ENCODE results near the gene DCAF8L2. TPM values are rescaled to one million over a fixed set of nuclear protein-coding genes. Genes with fewer than 3 reads are reported as not detected.

The DCAF8L2 gene
- total and polyA plus RNA-seq, 2 of the 13 experiments (the other 11 are each of a cell fraction or from before 2014, with no cell fraction given), result not detected

- WGBS (ENCODE audit: low lambda C conversion rate), result 0% methylated on average over 1 of the region's 12 CpGs
- H3K79me2 ChIP-seq (ENCODE audit: insufficient read depth, low read length), result no peaks in the 10 kb centered on the region
- H3K27ac ChIP-seq (ENCODE audit: extremely low read length, insufficient read depth, low read length), result no peak overlapping the region
- ATAC-seq (no peak), DNase-seq (ENCODE audit: low spot score) (no peak), FAIRE-seq (no peak)
- ChIA-PET CTCF (ENCODE audit: low intra/inter-chr PET ratio, low total read pairs) (no interaction called here), POLR2A (no interaction called here)
- no peaks in the 10 kb centered on the region for H3K4me1 ChIP-seq (ENCODE audit: insufficient read depth, low read length)
- H3K9ac ChIP-seq (ENCODE audit: insufficient read depth, low read depth, low read length), result no peak overlapping the region
- no peak overlapping the region for H2AFZ ChIP-seq (ENCODE audit: low read length)
- H3K27me3 ChIP-seq (ENCODE audit: control insufficient read depth in 1 of 2, insufficient read depth in 2 of 2, low read length in 2 of 2), result no peaks in the 10 kb centered on the region
- H3K36me3 ChIP-seq (replicated peaks in 1 of 2; ENCODE audit: control insufficient read depth in 1 of 2, insufficient read depth in 2 of 2, low read length in 2 of 2), result no peaks in the 10 kb centered on the region
- in situ Hi-C loops (cut with HindIII; ENCODE audit: extremely low pct_ligation_motif_present, low pct_unique_long_range_greater_than_20kb) (no loop called here), intact Hi-C loops (cut with micrococcal nuclease; ENCODE audit: unreplicated experiment) (no loop called here)
- no TSS peak for BruUV-seq (replicated peaks)
- no peak overlapping the region for H3K4me2 ChIP-seq (ENCODE audit: low read depth, low read length)
- H3K4me3 ChIP-seq (replicated peaks in 1 of 3; ENCODE audit: insufficient read depth in 1 of 3, low read depth in 2 of 3, low read length in 3 of 3), result no peak overlapping the region
- H3K9me3 ChIP-seq (ENCODE audit: low read length), result no peaks in the 10 kb centered on the region
- H4K20me1 ChIP-seq (ENCODE audit: insufficient read depth, low read length), result no peaks in the 10 kb centered on the region
- TF ChIP-seq SMARCC2 (IDR thresholded peaks at IDR 0.05) (no peak), ZNF563 (CRISPR knock-in tag; IDR thresholded peaks at IDR 0.05) (no peak), ZNF260 (CRISPR knock-in tag; IDR thresholded peaks at IDR 0.05; ENCODE audit: borderline replicate concordance, low read depth) (no peak), SP4 (CRISPR knock-in tag; IDR thresholded peaks at IDR 0.05) (no peak), ZNF788 (CRISPR knock-in tag; IDR thresholded peaks at IDR 0.05; ENCODE audit: borderline replicate concordance) (no peak), ZNF747 (CRISPR knock-in tag; IDR thresholded peaks at IDR 0.05; ENCODE audit: borderline replicate concordance) (no peak)
Measured at GRCh38 chrX:27765718-27766117, 175.6 kb downstream of the DCAF8L2 start.

GRCh38 chrX:27767387-27767786, 177.2 kb downstream of the DCAF8L2 start:
- in situ Hi-C loops (cut with HindIII; ENCODE audit: extremely low pct_ligation_motif_present, low pct_unique_long_range_greater_than_20kb) (no loop called here), intact Hi-C loops (cut with micrococcal nuclease; ENCODE audit: unreplicated experiment) (no loop called here)
- CTCF ChIA-PET (ENCODE audit: low intra/inter-chr PET ratio, low total read pairs), result no interaction called here
- TF ChIP-seq YEATS4 (CRISPR knock-in tag; IDR thresholded peaks at IDR 0.05; ENCODE audit: borderline replicate concordance), result no peak
- no peak for TF ChIP-seq SOX6 (IDR thresholded peaks at IDR 0.05)
- no peak for TF ChIP-seq SOX6 (CRISPR knock-in tag; IDR thresholded peaks at IDR 0.05)
- TF ChIP-seq ZNF788 (CRISPR knock-in tag; IDR thresholded peaks at IDR 0.05; ENCODE audit: borderline replicate concordance), result no peak
- TF ChIP-seq SMARCC2 (IDR thresholded peaks at IDR 0.05), result no peak
- TF ChIP-seq AKAP8 (CRISPR knock-in tag; IDR thresholded peaks at IDR 0.05), result no peak
- TF ChIP-seq YY1 (IDR thresholded peaks at IDR 0.05; ENCODE audit: insufficient read depth, insufficient replicate concordance, low read depth, low read length), result no peak
- TF ChIP-seq ZBTB44 (CRISPR knock-in tag; IDR thresholded peaks at IDR 0.05), result no peak
- TF ChIP-seq DNMT3B (CRISPR knock-in tag; conservative IDR thresholded peaks at IDR 0.05), result no peak
- BruUV-seq (replicated peaks), result no TSS peak
- no peak overlapping the region for H3K9ac ChIP-seq (ENCODE audit: insufficient read depth, low read depth, low read length)
- H3K36me3 ChIP-seq (replicated peaks in 1 of 2; ENCODE audit: control insufficient read depth in 1 of 2, insufficient read depth in 2 of 2, low read length in 2 of 2), result no peaks in the 10 kb centered on the region
- FAIRE-seq, result no peak
- H3K79me2 ChIP-seq (ENCODE audit: insufficient read depth, low read length), result no peaks in the 10 kb centered on the region
- no peak overlapping the region for H2AFZ ChIP-seq (ENCODE audit: low read length)
- no peak for DNase-seq (ENCODE audit: low spot score)
- POLR2A ChIA-PET, result no interaction called here
- no peak overlapping the region for H3K4me2 ChIP-seq (ENCODE audit: low read depth, low read length)
- no peak for ATAC-seq
- H4K20me1 ChIP-seq (ENCODE audit: insufficient read depth, low read length), result no peaks in the 10 kb centered on the region
- no peak overlapping the region for H3K4me3 ChIP-seq (replicated peaks in 1 of 3; ENCODE audit: insufficient read depth in 1 of 3, low read depth in 2 of 3, low read length in 3 of 3)
- H3K4me1 ChIP-seq (ENCODE audit: insufficient read depth, low read length), result no peaks in the 10 kb centered on the region
- H3K9me3 ChIP-seq (ENCODE audit: low read length), result no peaks in the 10 kb centered on the region
- no peak overlapping the region for H3K27ac ChIP-seq (ENCODE audit: extremely low read length, insufficient read depth, low read length)
- no peaks in the 10 kb centered on the region for H3K27me3 ChIP-seq (ENCODE audit: control insufficient read depth in 1 of 2, insufficient read depth in 2 of 2, low read length in 2 of 2)

Measured in HepG2 (cell line).